K562 (cell line): ENCODE measurements around the gene HIVEP3. TPM values are rescaled to one million over a fixed set of nuclear protein-coding genes. Genes with fewer than 3 reads are reported as not detected.

Experiments
- ATF6 ChIP-seq: sonication (generic); formaldehyde crosslinking; IDR thresholded peaks from 2 replicates; pipeline ENCODE4 v1.4.0; 2020; ENCODE audit warnings: mild to moderate bottlenecking, missing genetic modification reagents
- C11orf30 ChIP-seq: fragments of 450-650 bp; IDR thresholded peaks from 2 replicates; pipeline ENCODE4 v1.6.1; 2016; ENCODE audit warnings: low read depth, mild to moderate bottlenecking
- CBFA2T2 ChIP-seq: fragments of 450-650 bp; conservative IDR thresholded peaks from 2 replicates; pipeline ENCODE4 v1.6.1; 2017; ENCODE audit warnings: mild to moderate bottlenecking
- CBFA2T3 ChIP-seq: fragments of 450-650 bp; IDR thresholded peaks from 2 replicates; pipeline ENCODE4 v1.6.1; 2017
- CHAMP1 ChIP-seq: fragments of 450-650 bp; IDR thresholded peaks from 2 replicates; pipeline ENCODE4 v1.6.1; 2016; ENCODE audit warnings: mild to moderate bottlenecking
- ETV6 ChIP-seq, 3 experiments: fragments of 150-350 bp in 1 of 3; sonication (generic) in 1 of 3; formaldehyde crosslinking in 1 of 3; IDR thresholded peaks; 2 replicates each; pipeline versions ENCODE4 v1.6.1 to v1.8.0; 2014 to 2022; ENCODE audit warnings: borderline replicate concordance in 2 of 3, low read depth in 2 of 3, antibody characterized with exemption in 1 of 3, low read length in 1 of 3, mild to moderate bottlenecking in 1 of 3, missing genetic modification reagents in 1 of 3
- FOXA1 ChIP-seq: fragments of 450-650 bp; IDR thresholded peaks from 2 replicates; pipeline ENCODE4 v1.6.1; 2016; ENCODE audit warnings: mild to moderate bottlenecking, borderline replicate concordance
- GATA2 ChIP-seq: sonication (generic); formaldehyde crosslinking; IDR thresholded peaks from 2 replicates; pipeline ENCODE4 v1.4.0; 2020; ENCODE audit warnings: mild to moderate bottlenecking, missing genetic modification reagents
- NR2C1 ChIP-seq, 2 experiments: fragments of 450-650 bp; IDR thresholded peaks; 2 replicates each; pipeline ENCODE4 v1.6.1; 2017; ENCODE audit warnings: mild to moderate bottlenecking in 2 of 2, antibody characterized with exemption in 1 of 2, inconsistent platforms in 1 of 2, missing compliant biosample characterization in 1 of 2, missing genetic modification characterization in 1 of 2
- POLR3A ChIP-seq: IDR thresholded peaks from 2 replicates; pipeline ENCODE4 v1.6.1; 2011; ENCODE audit warnings: borderline replicate concordance, mild to moderate bottlenecking, moderate library complexity; ENCODE audit not compliant: insufficient read length, insufficient read depth; ENCODE audit errors: extremely low read depth
- PTTG1 ChIP-seq: fragments of 450-650 bp; IDR thresholded peaks from 2 replicates; pipeline ENCODE4 v1.6.1; 2016; ENCODE audit warnings: low read depth, mild to moderate bottlenecking, missing genetic modification characterization, missing compliant biosample characterization
- SMAD3 ChIP-seq: fragments of 450-650 bp; formaldehyde crosslinking; conservative IDR thresholded peaks from 2 replicates; pipeline ENCODE4 v1.4.0; 2020; ENCODE audit warnings: mild to moderate bottlenecking
- SREBF2 ChIP-seq: sonication (generic); formaldehyde crosslinking; IDR thresholded peaks from 2 replicates; pipeline ENCODE4 v1.4.0; 2020; ENCODE audit warnings: mild to moderate bottlenecking, missing genetic modification reagents
- SRSF3 ChIP-seq: fragments of 200-400 bp; formaldehyde crosslinking; IDR thresholded peaks from 2 replicates; pipeline ENCODE4 v1.6.1; 2016; ENCODE audit warnings: mild to moderate bottlenecking, low read length, moderate library complexity; ENCODE audit not compliant: insufficient read depth
- TCF3 ChIP-seq: sonication (generic); formaldehyde crosslinking; IDR thresholded peaks from 2 replicates; pipeline ENCODE4 v1.4.0; 2020; ENCODE audit warnings: mild to moderate bottlenecking, missing genetic modification reagents
- TFAM ChIP-seq: fragments of 250-450 bp; sonication (Bioruptor Pico); conservative IDR thresholded peaks from 2 replicates; pipeline ENCODE4 v1.5.0; 2021; ENCODE audit warnings: mild to moderate bottlenecking, moderate library complexity
- ZBTB11 ChIP-seq, 3 experiments: fragments of 200-800 bp in 1 of 3; fragments of 250-450 bp in 1 of 3; fragments of 450-650 bp in 1 of 3; sonication (Bioruptor Pico) in 1 of 3; sonication (Bioruptor generic) in 1 of 3; formaldehyde crosslinking in 1 of 3; IDR thresholded peaks; 2 replicates each; pipeline versions ENCODE4 v1.6.1 to v1.8.0; 2016 to 2022; ENCODE audit warnings: mild to moderate bottlenecking in 2 of 3, missing genetic modification characterization in 2 of 3, missing compliant biosample characterization in 1 of 3, moderate library complexity in 1 of 3
- ZNF830 ChIP-seq: fragments of 250-450 bp; sonication (Bioruptor Pico); IDR thresholded peaks from 2 replicates; pipeline ENCODE4 v1.5.0; 2021; ENCODE audit warnings: mild to moderate bottlenecking
- polyA plus RNA-seq, 8 experiments: library from polyadenylated mRNA; depleted of rRNA in 4 of 8; stranded (reverse) in 5 of 8; unstranded in 3 of 8; fragments of >200 nt; fragmentation: Nextera tagmentation in 2 of 8; fragmentation: Illumina TruSeq in 1 of 8; extraction: Ambion mirVana in 2 of 8; extraction: Trizol in 1 of 8; gene quantifications; 2 replicates each; pipeline versions ENCODE4 v1.2.1 to v1.2.3, GENCODE V29; 2011 to 2014; ENCODE audit warnings: inconsistent platforms in 1 of 8, missing spikeins in 1 of 8
- total RNA-seq, 7 experiments: library from RNA; depleted of rRNA in 6 of 7; stranded (reverse); fragments of >200 nt in 6 of 7; fragmentation: Illumina TruSeq in 2 of 7; extraction: Trizol in 2 of 7; gene quantifications; 2 replicates each; pipeline versions ENCODE4 v1.2.1 to v1.2.3, GENCODE V29; 2011 to 2021; ENCODE audit warnings: low replicate concordance in 1 of 7

Gene HIVEP3
- total and polyA plus RNA-seq, 9 of the 15 experiments (the other 6 are each of a cell fraction or from before 2014, with no cell fraction given) = 0.09 to 0.58 (median 0.34) TPM; not detected in 1

GRCh38 chr1:41504114-41505035 is 414.3 kb downstream of the HIVEP3 start (continued):
- TF ChIP-seq ATF6 (CRISPR knock-in tag) (0 out of 2 replicates have a peak, but pooled peaks have one; percentile 54), CBFA2T2 (peak; percentile 41), SRSF3 (no peak), C11orf30 (no peak), TCF3 (peak; percentile 68), ZBTB11 (CRISPR knock-in tag; IDR thresholded peaks at IDR 0.05) (0 out of 6 replicates have a peak, but pooled peaks of 1 of the 3 experiments have one; percentile 37), ETV6 (IDR thresholded peaks at IDR 0.05; ENCODE audit: borderline replicate concordance in 1 of 2, low read depth in 2 of 2, low read length in 1 of 2) (no peak), ETV6 (CRISPR knock-in tag; IDR thresholded peaks at IDR 0.05; ENCODE audit: borderline replicate concordance) (no peak), CHAMP1 (no peak), PTTG1 (tag) (no peak), FOXA1 (no peak), NR2C1 (IDR thresholded peaks at IDR 0.05) (no peak), NR2C1 (tag; IDR thresholded peaks at IDR 0.05) (no peak), GATA2 (CRISPR knock-in tag) (peak; percentile 47; the same call in 1 of the 2 replicates), POLR3A (no peak), SMAD3 (CRISPR knock-in tag) (no peak), ZNF830 (CRISPR knock-in tag) (no peak), TFAM (CRISPR knock-in tag) (no peak), CBFA2T3 (peak; percentile 63), SREBF2 (no peak)
